GM12878 (cell line): ENCODE data around the gene ABHD17C. TPM values are rescaled to one million over a fixed set of nuclear protein-coding genes. Genes with fewer than 3 reads are reported as not detected.

Experiments
- ATAC-seq: fragments of 200-7000 bp; cut with Tn5 transposase; 3 replicates; pipeline ENCODE4 v1.9.1; 2020; ENCODE audit warnings: mild to moderate bottlenecking, moderate library complexity
- BruUV-seq: library from RNA; stranded (reverse); fragments of 400-500 nt; replicated peaks from 2 replicates; lab custom pipeline; 2021; lab: Mats Ljungman, UMichigan
- CTCF ChIA-PET: fragments of 300-600 bp; sonication (Branson Sonifier 250); formaldehyde crosslinking; extraction: SDS; loops from one replicate; lab custom pipeline; 2021; ENCODE audit warnings: inconsistent platforms; lab: Yijun Ruan, JAX
- POLR2A ChIA-PET: fragments of 350-600 bp; formaldehyde crosslinking; extraction: SDS; loops from one replicate; lab custom pipeline; 2021; ENCODE audit warnings: inconsistent platforms; lab: Charles Lee
- RAD21 ChIA-PET: fragments of 300-600 bp; sonication (Branson Sonifier 250); formaldehyde crosslinking; loops from one replicate; lab custom pipeline; 2023; ENCODE audit warnings: antibody characterized with exemption; ENCODE audit not compliant: unreplicated experiment; lab: Charles Lee
- SMC1A ChIA-PET: fragments of 300-600 bp; sonication (Branson Sonifier 250); formaldehyde crosslinking; loops from one replicate; lab custom pipeline; 2023; ENCODE audit not compliant: unreplicated experiment, uncharacterized antibody; lab: Charles Lee
- DNase-seq: peaks from one replicate; pipeline ENCODE4 v3.0.0-alpha.2; 2011; ENCODE audit warnings: low read depth, low spot score
- FAIRE-seq: peaks from 3 replicates; lab custom pipeline; 2011; peaks lifted over from hg19 to GRCh38; lab: Jason Lieb, UNC
- H2AFZ ChIP-seq: 2 replicates; pipeline ENCODE4 v1.6.0; 2011; ENCODE audit warnings: low read depth, low read length, control low read depth; ENCODE audit not compliant: control insufficient read depth
- H3K27ac ChIP-seq: 2 replicates; pipeline ENCODE4 v1.5.1; 2011; ENCODE audit warnings: control low read depth; ENCODE audit not compliant: control insufficient read depth, insufficient read depth
- H3K27me3 ChIP-seq, 2 experiments: replicated peaks in 1 of 2; 2 replicates each; pipeline versions ENCODE4 v1.6.0 to v1.6.1; 2011; ENCODE audit warnings: low read length in 1 of 2; ENCODE audit not compliant: control insufficient read depth in 2 of 2, insufficient read depth in 2 of 2
- H3K36me3 ChIP-seq, 2 experiments: 2 replicates each; pipeline ENCODE4 v1.5.1; 2011; ENCODE audit warnings: low read length in 1 of 2; ENCODE audit not compliant: control insufficient read depth in 2 of 2, insufficient read depth in 2 of 2
- H3K4me1 ChIP-seq: 2 replicates; pipeline ENCODE4 v1.6.1; 2011; ENCODE audit warnings: mild to moderate bottlenecking, low read length, moderate library complexity, mixed read lengths; ENCODE audit not compliant: control insufficient read depth, insufficient read depth
- H3K4me2 ChIP-seq: 2 replicates; pipeline ENCODE4 v1.6.0; 2011; ENCODE audit warnings: control low read depth; ENCODE audit not compliant: control insufficient read depth, insufficient read depth
- H3K4me3 ChIP-seq: fragments of 200-600 bp; sonication (generic); 2 replicates; pipeline ENCODE4 v1.5.1; 2016
- H3K79me2 ChIP-seq: 2 replicates; pipeline ENCODE4 v1.6.0; 2011; ENCODE audit warnings: low read length; ENCODE audit not compliant: control insufficient read depth, insufficient read depth
- H3K9ac ChIP-seq: 2 replicates; pipeline ENCODE4 v1.8.0; 2011; ENCODE audit warnings: low read length, control low read depth, mixed read lengths; ENCODE audit not compliant: control insufficient read depth, insufficient read depth
- H3K9me3 ChIP-seq: replicated peaks from 3 replicates; pipeline ENCODE4 v1.5.1; 2011; ENCODE audit warnings: mild to moderate bottlenecking, low read length; ENCODE audit not compliant: control insufficient read depth, insufficient read depth
- H4K20me1 ChIP-seq: 2 replicates; pipeline ENCODE4 v1.6.0; 2011; ENCODE audit not compliant: control insufficient read depth, insufficient read depth
- ETV6 ChIP-seq, 2 experiments: fragments of 450-650 bp in 1 of 2; IDR thresholded peaks in 1 of 2; conservative IDR thresholded peaks in 1 of 2; 2 replicates each; pipeline ENCODE4 v1.6.1; 2014; ENCODE audit warnings: antibody characterized with exemption in 1 of 2, borderline replicate concordance in 1 of 2, low read depth in 1 of 2, mild to moderate bottlenecking in 1 of 2, moderate library complexity in 1 of 2
- FOS ChIP-seq: IDR thresholded peaks from 3 replicates; pipeline ENCODE4 v1.6.1; 2011; ENCODE audit warnings: borderline replicate concordance; ENCODE audit not compliant: insufficient read length; ENCODE audit errors: extremely low read depth
- HSF1 ChIP-seq: fragments of 150-350 bp; IDR thresholded peaks from 2 replicates; pipeline ENCODE4 v1.6.1; 2014; ENCODE audit warnings: mild to moderate bottlenecking, low read depth, low read length
- MLLT1 ChIP-seq: fragments of 450-650 bp; IDR thresholded peaks from 2 replicates; pipeline ENCODE4 v1.6.1; 2016; ENCODE audit warnings: mild to moderate bottlenecking
- NFIC ChIP-seq: IDR thresholded peaks from 2 replicates; pipeline ENCODE4 v1.6.1; 2012; ENCODE audit warnings: low read depth, mild to moderate bottlenecking, inconsistent platforms, low read length, moderate library complexity
- POLR2A ChIP-seq: IDR thresholded peaks from 2 replicates; pipeline ENCODE4 v1.6.1; 2011; ENCODE audit warnings: low read depth, mild to moderate bottlenecking, low read length
- RCOR1 ChIP-seq: conservative IDR thresholded peaks from 2 replicates; pipeline ENCODE4 v1.6.1; 2012; ENCODE audit warnings: low read depth, low read length, improper control_type of control experiment
- SIX5 ChIP-seq: IDR thresholded peaks from 2 replicates; pipeline ENCODE4 v1.6.1; 2011; ENCODE audit warnings: mild to moderate bottlenecking, low read depth, low read length, moderate library complexity; ENCODE audit not compliant: severe bottlenecking
- SMARCA5 ChIP-seq: fragments of 450-650 bp; IDR thresholded peaks from 2 replicates; pipeline ENCODE4 v1.6.1; 2017; ENCODE audit warnings: mild to moderate bottlenecking
- SPI1 ChIP-seq: IDR thresholded peaks from 2 replicates; pipeline ENCODE4 v1.6.1; 2011; ENCODE audit warnings: low read depth, mild to moderate bottlenecking, low read length, moderate library complexity, borderline replicate concordance; ENCODE audit not compliant: insufficient read depth
- TBL1XR1 ChIP-seq: IDR thresholded peaks from 2 replicates; pipeline ENCODE4 v1.6.1; 2012; ENCODE audit warnings: low read depth, low read length, improper control_type of control experiment
- YBX1 ChIP-seq: fragments of 450-650 bp; IDR thresholded peaks from 2 replicates; pipeline ENCODE4 v1.6.1; 2016; ENCODE audit warnings: antibody characterized with exemption
- WGBS: methylation state at CpG from one replicate; pipeline ENCODE4 v1.1.6; 2016; ENCODE audit warnings: low lambda C conversion rate; ENCODE audit not compliant: insufficient replicate concordance, insufficient coverage; ENCODE audit errors: missing lambda C conversion rate; 5-methylcytosine and 5-hydroxymethylcytosine counted together
- in situ Hi-C: fragments of 300-500 bp; cut with MboI; formaldehyde crosslinking; loops from 9 replicates; pipeline ENCODE4 v1.14.3; 2018; ENCODE audit warnings: mixed read lengths
- intact Hi-C: fragments of 100-400 bp; cut with micrococcal nuclease; formaldehyde crosslinking; loops from one replicate; pipeline ENCODE4 v1.14.2; 2022; ENCODE audit not compliant: unreplicated experiment
- polyA plus RNA-seq, 11 experiments: library from polyadenylated mRNA; depleted of rRNA in 4 of 11; unstranded in 6 of 11; stranded (reverse) in 5 of 11; fragments of >200 nt; fragmentation: Nextera tagmentation in 4 of 11; fragmentation: Illumina TruSeq in 1 of 11; extraction: Ambion mirVana in 4 of 11; extraction: Trizol in 1 of 11; gene quantifications; 1 replicate in 1 of 11; 2 replicates in 10 of 11; pipeline versions ENCODE4 v1.2.1 to v1.2.3, GENCODE V29; 2011 to 2016; ENCODE audit warnings: inconsistent platforms in 2 of 11, missing spikeins in 2 of 11, low read depth in 1 of 11
- total RNA-seq, 4 experiments: library from RNA; depleted of rRNA in 3 of 4; stranded (reverse); fragments of >200 nt in 3 of 4; fragmentation: Illumina TruSeq in 1 of 4; extraction: Trizol in 1 of 4; gene quantifications; 2 replicates each; pipeline versions ENCODE4 v1.2.1 to v1.2.3, GENCODE V29; 2013 to 2021
- TF ChIP-seq, protein P1 (sequence below): IDR thresholded peaks from 2 replicates; pipeline ENCODE4 v1.6.1; 2011; ENCODE audit warnings: borderline replicate concordance, low read depth, mild to moderate bottlenecking, moderate library complexity, low read length; ENCODE audit not compliant: insufficient read depth, poor library complexity, severe bottlenecking
- TF ChIP-seq, protein P2 (sequence below): fragments of 150-350 bp; IDR thresholded peaks from 2 replicates; pipeline ENCODE4 v1.6.1; 2016; ENCODE audit warnings: low read depth, low read length

The ABHD17C gene
- total and polyA plus RNA-seq, 10 of the 15 experiments (the other 5 are each of a cell fraction or from before 2014, with no cell fraction given) = 0.92 to 11.4 (median 5.5) TPM

- no peak overlapping the region for H2AFZ ChIP-seq
- no peaks in the 10 kb centered on the region for H4K20me1 ChIP-seq
- ATAC-seq (no peak), DNase-seq (no peak), FAIRE-seq (no peak)
- ChIA-PET RAD21 (no interaction called here), CTCF (interaction anchor here (1.1 kb wide), 1 partner anchor 17 kb away, joined by 3 read pairs; no protein-coding TSS in a partner anchor), POLR2A (no interaction called here), SMC1A (no interaction called here)
- H3K79me2 ChIP-seq = no peaks in the 10 kb centered on the region
- no peak overlapping the region for H3K4me2 ChIP-seq
- H3K9ac ChIP-seq = no peak overlapping the region
- H3K27me3 ChIP-seq = no peaks in the 10 kb centered on the region
- intact Hi-C loops (no loop called here), in situ Hi-C loops (no loop called here)
- no peak overlapping the region for H3K4me3 ChIP-seq
- no peaks in the 10 kb centered on the region for H3K4me1 ChIP-seq
- TF ChIP-seq TBL1XR1 (no peak), POLR2A (no peak), RCOR1 (no peak), SIX5 (no peak), HSF1 (no peak), FOS (no peak), SPI1 (no peak), MLLT1 (no peak), SMARCA5 (no peak), YBX1 (no peak), NFIC (no peak), ETV6 (conservative IDR thresholded peaks at IDR 0.05 in 1 of 2, IDR thresholded peaks at IDR 0.05 in 1 of 2; ENCODE audit: borderline replicate concordance in 1 of 2, low read depth in 1 of 2) (no peak)
- TF ChIP-seq, protein P1, sequence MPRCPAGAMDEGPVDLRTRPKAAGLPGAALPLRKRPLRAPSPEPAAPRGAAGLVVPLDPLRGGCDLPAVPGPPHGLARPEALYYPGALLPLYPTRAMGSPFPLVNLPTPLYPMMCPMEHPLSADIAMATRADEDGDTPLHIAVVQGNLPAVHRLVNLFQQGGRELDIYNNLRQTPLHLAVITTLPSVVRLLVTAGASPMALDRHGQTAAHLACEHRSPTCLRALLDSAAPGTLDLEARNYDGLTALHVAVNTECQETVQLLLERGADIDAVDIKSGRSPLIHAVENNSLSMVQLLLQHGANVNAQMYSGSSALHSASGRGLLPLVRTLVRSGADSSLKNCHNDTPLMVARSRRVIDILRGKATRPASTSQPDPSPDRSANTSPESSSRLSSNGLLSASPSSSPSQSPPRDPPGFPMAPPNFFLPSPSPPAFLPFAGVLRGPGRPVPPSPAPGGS = no peak
- TF ChIP-seq, protein P2, sequence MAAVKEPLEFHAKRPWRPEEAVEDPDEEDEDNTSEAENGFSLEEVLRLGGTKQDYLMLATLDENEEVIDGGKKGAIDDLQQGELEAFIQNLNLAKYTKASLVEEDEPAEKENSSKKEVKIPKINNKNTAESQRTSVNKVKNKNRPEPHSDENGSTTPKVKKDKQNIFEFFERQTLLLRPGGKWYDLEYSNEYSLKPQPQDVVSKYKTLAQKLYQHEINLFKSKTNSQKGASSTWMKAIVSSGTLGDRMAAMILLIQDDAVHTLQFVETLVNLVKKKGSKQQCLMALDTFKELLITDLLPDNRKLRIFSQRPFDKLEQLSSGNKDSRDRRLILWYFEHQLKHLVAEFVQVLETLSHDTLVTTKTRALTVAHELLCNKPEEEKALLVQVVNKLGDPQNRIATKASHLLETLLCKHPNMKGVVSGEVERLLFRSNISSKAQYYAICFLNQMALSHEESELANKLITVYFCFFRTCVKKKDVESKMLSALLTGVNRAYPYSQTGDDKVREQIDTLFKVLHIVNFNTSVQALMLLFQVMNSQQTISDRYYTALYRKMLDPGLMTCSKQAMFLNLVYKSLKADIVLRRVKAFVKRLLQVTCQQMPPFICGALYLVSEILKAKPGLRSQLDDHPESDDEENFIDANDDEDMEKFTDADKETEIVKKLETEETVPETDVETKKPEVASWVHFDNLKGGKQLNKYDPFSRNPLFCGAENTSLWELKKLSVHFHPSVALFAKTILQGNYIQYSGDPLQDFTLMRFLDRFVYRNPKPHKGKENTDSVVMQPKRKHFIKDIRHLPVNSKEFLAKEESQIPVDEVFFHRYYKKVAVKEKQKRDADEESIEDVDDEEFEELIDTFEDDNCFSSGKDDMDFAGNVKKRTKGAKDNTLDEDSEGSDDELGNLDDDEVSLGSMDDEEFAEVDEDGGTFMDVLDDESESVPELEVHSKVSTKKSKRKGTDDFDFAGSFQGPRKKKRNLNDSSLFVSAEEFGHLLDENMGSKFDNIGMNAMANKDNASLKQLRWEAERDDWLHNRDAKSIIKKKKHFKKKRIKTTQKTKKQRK = no peak
- H3K27ac ChIP-seq = no peak overlapping the region
- whole genome bisulfite sequencing = 87% methylated on average over 6 of the region's 6 CpGs
- peaks cover 2% of the 10 kb centered on the region; the same call in 1 of the 3 replicates for H3K9me3 ChIP-seq
- no TSS peak for BruUV-seq
- no peaks in the 10 kb centered on the region for H3K36me3 ChIP-seq
Observed at GRCh38 chr15:80749589-80749988, 54.5 kb downstream of the ABHD17C start.
